Transverse colon (tissue), 4 donors: ENCODE measurements around the gene GDNF. TPM values are rescaled to one million over a fixed set of nuclear protein-coding genes. Genes with fewer than 3 reads are reported as not detected.

Experiments used
- DNase-seq: peaks from one replicate; pipeline ENCODE4 v3.0.0-alpha.2; 2019
- H3K27ac ChIP-seq, 4 donors: fragments of 200-600 bp; sonication (generic); 2 replicates each; pipeline ENCODE4 v1.5.1; 2016 to 2018; ENCODE audit warnings: inconsistent platforms in 4 of 4
- H3K27me3 ChIP-seq: fragments of 200-600 bp; sonication (generic); 2 replicates; pipeline ENCODE4 v1.5.1; 2017; ENCODE audit warnings: inconsistent platforms
- H3K36me3 ChIP-seq, 4 donors: fragments of 200-600 bp; sonication (generic); 2 replicates each; pipeline ENCODE4 v1.5.1; 2017 to 2019; ENCODE audit warnings: inconsistent platforms in 4 of 4
- H3K4me1 ChIP-seq, 4 donors: fragments of 200-600 bp; sonication (generic); 2 replicates each; pipeline ENCODE4 v1.5.1; 2017 to 2020; ENCODE audit warnings: inconsistent platforms in 4 of 4
- H3K4me3 ChIP-seq, 4 donors: fragments of 200-600 bp; sonication (generic); 1 replicate in 1 of 4; 2 replicates in 3 of 4; pipeline versions ENCODE4 v1.5.1 to v1.6.1; 2017 to 2019; ENCODE audit warnings: inconsistent platforms in 4 of 4
- H3K9me3 ChIP-seq, 2 donors: fragments of 200-600 bp; sonication (generic); 2 replicates each; pipeline ENCODE4 v1.5.1; 2017 to 2019; ENCODE audit warnings: inconsistent platforms in 2 of 2
- CTCF ChIP-seq, 5 experiments: fragments of 200-600 bp in 3 of 5; fragments of 450-650 bp in 2 of 5; sonication (generic) in 3 of 5; IDR thresholded peaks; 1 replicate in 2 of 5; 2 replicates in 3 of 5; pipeline ENCODE4 v1.5.1; 2016 to 2017; ENCODE audit warnings: antibody characterized with exemption in 5 of 5, inconsistent platforms in 3 of 5, mild to moderate bottlenecking in 2 of 5, moderate library complexity in 1 of 5
- EP300 ChIP-seq: sonication (generic); formaldehyde crosslinking; IDR thresholded peaks from one replicate; pipeline ENCODE4 v1.6.1; 2017; ENCODE audit warnings: antibody characterized with exemption, low read depth
- POLR2A ChIP-seq: fragments of 450-650 bp; IDR thresholded peaks from one replicate; pipeline ENCODE4 v1.6.1; 2016; ENCODE audit warnings: antibody characterized with exemption, mild to moderate bottlenecking, moderate library complexity
- POLR2AphosphoS5 ChIP-seq, 3 donors: sonication (generic); formaldehyde crosslinking; IDR thresholded peaks; one replicate each; pipeline ENCODE4 v1.6.1; 2016; ENCODE audit warnings: antibody characterized with exemption in 3 of 3
- WGBS, 2 donors: methylation state at CpG; one replicate each; pipeline ENCODE4 v1.1.5; 2018; ENCODE audit warnings: low coverage in 1 of 2; 5-methylcytosine and 5-hydroxymethylcytosine counted together
- in situ Hi-C, 4 donors: fragments of 200-750 bp; cut with MboI; loops; one replicate each; pipeline versions ENCODE4 v1.15.0 to v1.15.1; 2017; ENCODE audit warnings: low sequenced_read_pairs in 3 of 4, low pct_ligation_motif_present in 1 of 4, low pct_unique_long_range_greater_than_20kb in 1 of 4
- intact Hi-C: fragments of 100-400 bp; cut with DNase I; formaldehyde crosslinking; loops from one replicate; pipeline ENCODE4 v1.15.1; 2023; ENCODE audit warnings: low total_unique reads
- total RNA-seq, 4 donors: library from RNA; depleted of rRNA; stranded (reverse); fragments of >200 nt; gene quantifications; one replicate each; pipeline ENCODE4 v1.1.0, GENCODE V29; 2016

GDNF gene
- total RNA-seq, 4 donors from 2014 or later = 0.80 to 2.4 (median 1.8) TPM

GRCh38 chr5:37841203-37841602 lies 1.4 kb upstream of the GDNF start:
- Histone ChIP-seq H3K4me1 (peaks cover 0 to 25% (median 1%) of the 10 kb centered on the region in 4 donors), H3K9me3 (no peaks in the 10 kb centered on the region), H3K4me3 (peak overlapping the region in 1 of 4 donors; percentile 49), H3K36me3 (no peaks in the 10 kb centered on the region), H3K27me3 (peaks cover 53% of the 10 kb centered on the region), H3K27ac (peak overlapping the region; percentile 86 to 93 (median 86))
- in situ Hi-C loops (loop anchor here in 3 of 4 donors (10.0 kb wide), 1 partner anchor 354 kb away; no protein-coding TSS in a partner anchor), intact Hi-C loops (no loop called here)
- no peak for DNase-seq
- 55 to 58% methylated on average over 5 to 6 of the region's 6 CpGs for WGBS, 2 donors
- TF ChIP-seq EP300 (no peak), POLR2A (no peak)

DNA sequence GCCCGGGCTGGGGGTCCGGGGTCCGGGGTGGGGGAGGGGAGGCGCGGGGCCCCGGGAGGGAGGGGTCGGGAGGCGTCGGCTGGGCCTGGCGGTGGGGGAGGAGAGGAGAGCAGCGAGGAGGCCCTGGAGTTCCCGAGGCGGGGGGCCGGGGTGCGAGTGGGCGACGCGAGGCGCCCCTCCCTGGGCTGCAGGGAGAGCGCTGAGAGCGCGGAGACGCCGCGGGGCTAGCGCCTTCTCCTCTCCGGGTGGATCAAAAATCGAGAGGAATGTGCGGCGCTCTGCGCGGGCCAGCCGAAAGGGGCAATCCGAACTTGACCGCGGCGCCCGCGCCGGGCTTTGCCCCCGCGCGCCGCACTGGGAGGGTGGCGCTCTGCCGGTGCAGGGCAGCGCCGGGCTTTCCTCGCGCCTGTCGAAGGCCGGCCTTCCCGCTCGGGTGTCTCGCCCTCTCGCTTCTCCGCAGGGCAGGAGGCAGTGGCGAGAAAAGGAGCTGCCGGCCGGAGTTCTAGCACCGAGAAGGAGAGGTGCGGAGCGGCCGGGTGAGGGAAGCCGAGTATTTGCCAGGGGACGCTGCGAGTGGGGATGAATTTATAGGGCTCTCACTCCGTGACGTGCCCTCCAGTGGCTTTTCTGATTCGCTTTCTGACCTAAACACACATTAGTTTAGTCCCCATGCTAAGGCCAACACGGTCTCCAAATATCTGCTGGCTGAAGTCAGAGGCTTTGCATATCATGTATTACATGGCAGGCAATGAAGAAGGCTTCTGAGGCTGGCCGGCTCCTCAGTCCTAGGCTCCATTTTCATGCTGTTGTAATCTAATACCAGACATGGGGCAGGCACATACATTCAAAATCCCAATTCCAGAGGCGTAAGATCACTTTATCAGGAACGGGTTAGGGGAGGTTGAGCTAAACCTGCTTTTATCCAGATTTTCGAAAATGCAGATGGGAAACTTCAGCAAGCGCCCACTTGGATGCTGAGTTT lies 503 bp upstream of the GDNF start:
- Histone ChIP-seq H3K4me1 (peaks cover 0 to 31% (median 1%) of the 10 kb centered on the region in 4 donors), H3K9me3 (no peaks in the 10 kb centered on the region), H3K27me3 (peaks cover 62% of the 10 kb centered on the region), H3K36me3 (no peaks in the 10 kb centered on the region), H3K27ac (peak overlapping the region; percentile 86 to 93 (median 86)), H3K4me3 (peak overlapping the region; percentile 30 to 60 (median 48))
- no peak for TF ChIP-seq EP300
- TF ChIP-seq POLR2AphosphoS5 (IDR thresholded peaks at IDR 0.05) = peak; percentile 90 to 92 (median 91)
- TF ChIP-seq POLR2A = peak; percentile 74
- peak in 2 of 5 experiments; percentile 2 to 20 for TF ChIP-seq CTCF (IDR thresholded peaks at IDR 0.05)
- peak; percentile 43 for DNase-seq
- 10% methylated on average over 55 of the region's 76 CpGs; no CpG with 5 or more reads in 1 of the 2 donors for WGBS, 2 donors
- intact Hi-C loops (no loop called here), in situ Hi-C loops (loop anchor here in 3 of 4 donors (10.0 kb wide), 1 partner anchor 354 kb away; no protein-coding TSS in a partner anchor)

DNA sequence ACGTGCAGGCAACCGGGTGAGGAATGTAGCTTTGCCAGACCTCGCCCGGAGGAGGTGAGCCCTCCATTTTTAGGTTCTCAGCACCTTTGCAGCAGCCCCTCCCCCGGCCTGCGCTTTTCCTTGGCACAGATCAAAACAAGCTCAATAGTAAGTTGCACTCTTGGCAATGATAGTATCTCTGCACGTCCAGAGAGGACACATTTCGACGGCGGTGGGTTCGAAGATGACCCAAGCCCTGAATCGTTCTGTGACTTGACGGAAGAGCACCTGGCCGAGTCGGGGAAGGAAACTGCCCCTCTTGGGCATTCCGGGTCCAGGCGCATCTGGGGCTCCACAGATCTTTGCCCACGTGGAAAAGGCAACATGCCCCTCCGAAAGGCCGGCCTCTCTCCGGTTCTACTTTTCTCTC lies 904 bp downstream of the GDNF start:
- Histone ChIP-seq H3K9me3 (no peaks in the 10 kb centered on the region), H3K4me3 (peak overlapping the region; percentile 30 to 60 (median 42)), H3K27ac (peak overlapping the region; percentile 86 to 93 (median 86)), H3K27me3 (peaks cover 76% of the 10 kb centered on the region), H3K4me1 (peaks cover 0 to 31% (median 5%) of the 10 kb centered on the region in 4 donors), H3K36me3 (no peaks in the 10 kb centered on the region)
- in situ Hi-C loops = loop anchor here in 1 of 4 donors (10.0 kb wide), 1 partner anchor 356 kb away; no protein-coding TSS in a partner anchor
- TF ChIP-seq CTCF (IDR thresholded peaks at IDR 0.05) = no peak
- TF ChIP-seq EP300 = no peak
- TF ChIP-seq POLR2AphosphoS5 (IDR thresholded peaks at IDR 0.05) = no peak
- TF ChIP-seq POLR2A = no peak
- DNase-seq = no peak
- intact Hi-C loops = loop anchor here (5.0 kb wide), 2 partner anchors 62 to 172 kb away; no protein-coding TSS in a partner anchor
- 12 to 27% methylated on average over 3 to 19 of the region's 21 CpGs for WGBS, 2 donors

DNA sequence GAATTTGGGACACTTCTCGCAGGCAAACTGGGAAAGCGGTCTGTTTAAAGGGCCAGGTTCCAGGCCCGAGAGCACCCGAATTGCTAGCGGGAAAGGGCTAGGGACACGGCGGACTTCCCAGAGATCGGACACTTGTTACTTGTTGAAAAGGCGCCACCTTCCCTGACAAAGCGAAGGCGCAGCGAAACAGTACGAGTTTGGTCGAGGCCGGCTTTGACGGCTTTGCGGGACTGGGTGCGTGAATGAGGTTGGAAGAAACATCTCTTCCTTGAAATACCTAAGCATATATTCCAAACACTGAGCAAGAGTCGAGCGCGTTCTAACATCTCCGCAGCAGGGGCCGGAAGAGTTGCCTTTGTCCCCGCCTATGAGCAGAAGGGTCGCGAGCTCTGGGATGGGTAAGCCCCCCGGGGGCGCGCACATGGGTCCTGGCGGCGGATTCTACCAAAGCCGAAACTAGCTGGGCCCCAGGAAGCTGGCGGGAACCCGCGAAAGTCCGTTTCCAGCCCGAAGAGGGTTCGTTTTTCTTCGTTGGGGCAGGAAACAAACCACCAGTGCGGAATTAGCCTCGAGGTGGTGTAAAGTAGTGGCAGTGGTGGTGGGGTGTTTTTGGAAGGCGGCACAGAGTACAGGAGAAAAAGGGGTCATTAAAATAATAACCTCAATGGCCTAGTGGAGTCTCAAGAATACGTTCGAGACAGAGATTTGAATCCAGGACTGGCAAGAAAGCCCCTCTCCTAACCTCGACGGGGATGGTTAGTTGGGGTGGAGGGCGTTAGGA lies 1.5 kb downstream of the GDNF start:
- H3K4me3 ChIP-seq = peak overlapping the region; percentile 30 to 60 (median 42)
- H3K36me3 ChIP-seq = no peaks in the 10 kb centered on the region
- intact Hi-C loops = loop anchor here (5.0 kb wide), 2 partner anchors 61 to 171 kb away; no protein-coding TSS in a partner anchor
- no peak for DNase-seq
- H3K27me3 ChIP-seq = peaks cover 82% of the 10 kb centered on the region
- peak overlapping the region; percentile 86 to 93 (median 86) for H3K27ac ChIP-seq
- no peaks in the 10 kb centered on the region for H3K9me3 ChIP-seq
- WGBS, 2 donors = 12% methylated on average over 47 of the region's 47 CpGs; no CpG with 5 or more reads in 1 of the 2 donors
- H3K4me1 ChIP-seq = peaks cover 0 to 34% (median 5%) of the 10 kb centered on the region in 4 donors
- in situ Hi-C loops = loop anchor here in 1 of 4 donors (10.0 kb wide), 1 partner anchor 356 kb away; no protein-coding TSS in a partner anchor
- TF ChIP-seq POLR2A (no peak), EP300 (no peak), CTCF (IDR thresholded peaks at IDR 0.05) (no peak), POLR2AphosphoS5 (IDR thresholded peaks at IDR 0.05) (no peak)
